Loucy (cell line): ENCODE data around the gene SDF4.

Experiments
- H2AFZ ChIP-seq: fragments of 200-600 bp; sonication (generic); 2 replicates; pipeline ENCODE4 v1.6.0; 2016; ENCODE audit warnings: antibody characterized with exemption, mild to moderate bottlenecking, low read length, moderate library complexity
- H3F3A ChIP-seq: fragments of 200-600 bp; 2 replicates; pipeline ENCODE4 v1.6.0; 2016; ENCODE audit warnings: antibody characterized with exemption, low read depth, mild to moderate bottlenecking
- H3K27me3 ChIP-seq: fragments of 200-600 bp; sonication (generic); 2 replicates; pipeline ENCODE4 v1.6.1; 2014; ENCODE audit warnings: low read length, mild to moderate bottlenecking; ENCODE audit not compliant: insufficient read depth, poor library complexity, severe bottlenecking
- H3K36me3 ChIP-seq: fragments of 200-600 bp; sonication (generic); 2 replicates; pipeline ENCODE4 v1.6.1; 2016; ENCODE audit warnings: low read length; ENCODE audit not compliant: insufficient read depth
- H3K4me1 ChIP-seq: fragments of 200-600 bp; sonication (generic); 2 replicates; pipeline ENCODE4 v1.5.1; 2014; ENCODE audit warnings: low read length, mild to moderate bottlenecking; ENCODE audit not compliant: insufficient read depth, poor library complexity, severe bottlenecking
- H3K4me2 ChIP-seq: fragments of 200-600 bp; sonication (generic); 2 replicates; pipeline ENCODE4 v1.6.0; 2014; ENCODE audit warnings: antibody characterized with exemption, low read length, low read depth, mild to moderate bottlenecking; ENCODE audit not compliant: poor library complexity, severe bottlenecking
- H3K4me3 ChIP-seq: fragments of 200-600 bp; sonication (generic); 2 replicates; pipeline ENCODE4 v1.5.1; 2014; ENCODE audit warnings: low read length, mild to moderate bottlenecking, mixed read lengths; ENCODE audit not compliant: poor library complexity, severe bottlenecking
- H3K79me2 ChIP-seq: fragments of 200-600 bp; sonication (generic); 2 replicates; pipeline ENCODE4 v1.6.1; 2014; ENCODE audit warnings: low read length; ENCODE audit not compliant: insufficient read depth
- H3K9ac ChIP-seq: fragments of 200-600 bp; sonication (generic); 2 replicates; pipeline ENCODE4 v1.6.0; 2014; ENCODE audit warnings: mild to moderate bottlenecking, low read depth, low read length, moderate library complexity; ENCODE audit not compliant: poor library complexity, severe bottlenecking
- H3K9me2 ChIP-seq: fragments of 200-600 bp; sonication (generic); replicated peaks from 2 replicates; pipeline ENCODE4 v1.6.1; 2016; ENCODE audit warnings: low read depth, low read length, mixed read lengths
- H3K9me3 ChIP-seq: fragments of 200-600 bp; sonication (generic); 2 replicates; pipeline ENCODE4 v1.6.1; 2014; ENCODE audit warnings: mild to moderate bottlenecking, antibody characterized with exemption, low read length, low read depth; ENCODE audit not compliant: insufficient read depth
- H4K20me1 ChIP-seq: fragments of 200-600 bp; sonication (generic); 2 replicates; pipeline ENCODE4 v1.6.0; 2014; ENCODE audit warnings: antibody characterized with exemption, low read length, mild to moderate bottlenecking; ENCODE audit not compliant: insufficient read depth, poor library complexity, severe bottlenecking
- CTCF ChIP-seq: fragments of 200-600 bp; sonication (generic); conservative IDR thresholded peaks from 2 replicates; pipeline ENCODE4 v1.5.1; 2014; ENCODE audit warnings: mild to moderate bottlenecking, antibody characterized with exemption, low read length
- EZH2phosphoT487 ChIP-seq: fragments of 200-600 bp; IDR thresholded peaks from 2 replicates; pipeline ENCODE4 v1.6.1; 2018; ENCODE audit warnings: antibody characterized with exemption, mild to moderate bottlenecking, moderate library complexity, borderline replicate concordance

SDF4 gene

GRCh38 chr1:1170215-1171091 is 61.3 kb downstream of the SDF4 start:
- H3F3A ChIP-seq: no peaks in the 10 kb centered on the region
- H2AFZ ChIP-seq: no peak overlapping the region
- no peaks in the 10 kb centered on the region for H3K9me3 ChIP-seq
- no peaks in the 10 kb centered on the region for H3K9me2 ChIP-seq
- TF ChIP-seq CTCF (no peak), EZH2phosphoT487 (no peak)
- no peaks in the 10 kb centered on the region for H3K27me3 ChIP-seq
- H3K79me2 ChIP-seq: no peaks in the 10 kb centered on the region
- no peak overlapping the region for H3K9ac ChIP-seq
- no peak overlapping the region for H3K4me3 ChIP-seq
- H4K20me1 ChIP-seq: no peaks in the 10 kb centered on the region
- H3K4me1 ChIP-seq: peaks cover 4% of the 10 kb centered on the region
- H3K36me3 ChIP-seq: no peaks in the 10 kb centered on the region
- H3K4me2 ChIP-seq: no peak overlapping the region

- no peaks in the 10 kb centered on the region for H3K36me3 ChIP-seq
- no peaks in the 10 kb centered on the region for H3K27me3 ChIP-seq
- no peak overlapping the region for H3K4me3 ChIP-seq
- H3K4me2 ChIP-seq: no peak overlapping the region
- no peaks in the 10 kb centered on the region for H3K79me2 ChIP-seq
- no peak for TF ChIP-seq EZH2phosphoT487
- no peak for TF ChIP-seq CTCF
- no peaks in the 10 kb centered on the region for H3K9me2 ChIP-seq
- H2AFZ ChIP-seq: no peak overlapping the region
- H3K4me1 ChIP-seq: peaks cover 4% of the 10 kb centered on the region
- H3F3A ChIP-seq: no peaks in the 10 kb centered on the region
- no peaks in the 10 kb centered on the region for H4K20me1 ChIP-seq
- H3K9ac ChIP-seq: no peak overlapping the region
- no peaks in the 10 kb centered on the region for H3K9me3 ChIP-seq
Measured at GRCh38 chr1:1169429-1170214, 62.2 kb downstream of the SDF4 start.

GRCh38 chr1:1168451-1169411 is 63.1 kb downstream of the SDF4 start:
- H3K9ac ChIP-seq: no peak overlapping the region
- H3K4me2 ChIP-seq: no peak overlapping the region
- H3K4me3 ChIP-seq: no peak overlapping the region
- H3K79me2 ChIP-seq: no peaks in the 10 kb centered on the region
- TF ChIP-seq EZH2phosphoT487: no peak
- no peak for TF ChIP-seq CTCF
- H4K20me1 ChIP-seq: no peaks in the 10 kb centered on the region
- no peaks in the 10 kb centered on the region for H3K36me3 ChIP-seq
- peaks cover 4% of the 10 kb centered on the region for H3K4me1 ChIP-seq
- H3K27me3 ChIP-seq: no peaks in the 10 kb centered on the region
- no peaks in the 10 kb centered on the region for H3K9me2 ChIP-seq
- H3K9me3 ChIP-seq: no peaks in the 10 kb centered on the region
- no peak overlapping the region for H2AFZ ChIP-seq
- H3F3A ChIP-seq: no peaks in the 10 kb centered on the region
